Omental fat pad (tissue), 4 donors: ENCODE data around the gene SUN1. TPM values are rescaled to one million over a fixed set of nuclear protein-coding genes. Genes with fewer than 3 reads are reported as not detected.

Source experiments
- ATAC-seq: fragments of 150-250 bp; one replicate; pipeline ENCODE4 v1.9.1; 2016; ENCODE audit warnings: mild to moderate bottlenecking, moderate library complexity; ENCODE audit not compliant: low FRiP score
- DNase-seq: peaks from one replicate; pipeline ENCODE4 v3.0.0-alpha.2; 2019; ENCODE audit warnings: low spot score
- total RNA-seq, 4 donors: library from RNA; depleted of rRNA; stranded (reverse); fragments of >200 nt; gene quantifications; one replicate each; pipeline ENCODE4 v1.1.0, GENCODE V29; 2016
- TF ChIP-seq, protein P1 (sequence below), 3 donors: fragments of 450-650 bp; IDR thresholded peaks; one replicate each; pipeline ENCODE4 v1.5.1; 2016 to 2017; ENCODE audit warnings: antibody characterized with exemption in 3 of 3, mild to moderate bottlenecking in 3 of 3, moderate library complexity in 2 of 3

Gene SUN1
- total RNA-seq, 4 donors from 2014 or later, result 124 to 245 (median 174) TPM

DNA sequence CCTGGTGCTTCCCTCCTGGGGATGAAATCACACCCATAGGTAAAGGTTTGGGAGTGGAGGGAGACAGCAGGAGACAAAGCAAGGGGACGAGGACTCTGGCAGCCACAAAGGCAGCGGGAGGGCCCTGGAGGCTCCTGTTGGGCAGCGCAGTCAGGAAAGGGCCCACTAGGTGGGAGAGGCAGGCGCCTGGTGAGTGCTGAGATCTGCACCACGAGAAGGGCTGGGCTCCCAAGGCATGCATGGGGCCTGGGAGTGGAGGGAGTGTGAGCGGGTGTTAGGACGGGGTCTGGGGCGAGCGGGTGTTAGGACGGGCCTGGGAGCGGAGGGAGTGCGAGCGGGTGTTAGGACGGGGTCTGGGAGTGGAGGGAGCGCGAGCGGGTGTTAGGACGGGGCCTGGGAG, 57.1 kb downstream of the SUN1 start:
- no peak for ATAC-seq
- DNase-seq, result no peak

DNA sequence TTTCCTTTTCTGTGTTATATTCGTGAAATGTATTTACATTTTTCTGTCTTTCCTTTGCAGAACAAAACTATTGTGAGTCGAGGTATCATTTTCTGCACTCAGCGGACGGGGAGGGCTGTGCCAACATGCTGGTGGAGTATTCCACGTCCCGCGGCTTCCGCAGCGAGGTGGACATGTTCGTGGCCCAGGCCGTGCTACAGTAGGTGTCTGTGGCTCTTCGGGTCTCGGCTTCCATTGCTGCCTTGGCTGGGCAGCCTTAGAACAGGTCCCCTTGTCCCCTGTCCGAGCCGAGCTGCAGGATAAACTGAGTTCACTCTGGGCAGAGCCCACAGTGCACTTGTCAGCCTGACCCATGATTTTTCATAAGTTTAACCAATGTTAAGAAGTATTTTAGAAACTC, 58.6 kb downstream of the SUN1 start:
- no peak for DNase-seq
- TF ChIP-seq, protein P1, sequence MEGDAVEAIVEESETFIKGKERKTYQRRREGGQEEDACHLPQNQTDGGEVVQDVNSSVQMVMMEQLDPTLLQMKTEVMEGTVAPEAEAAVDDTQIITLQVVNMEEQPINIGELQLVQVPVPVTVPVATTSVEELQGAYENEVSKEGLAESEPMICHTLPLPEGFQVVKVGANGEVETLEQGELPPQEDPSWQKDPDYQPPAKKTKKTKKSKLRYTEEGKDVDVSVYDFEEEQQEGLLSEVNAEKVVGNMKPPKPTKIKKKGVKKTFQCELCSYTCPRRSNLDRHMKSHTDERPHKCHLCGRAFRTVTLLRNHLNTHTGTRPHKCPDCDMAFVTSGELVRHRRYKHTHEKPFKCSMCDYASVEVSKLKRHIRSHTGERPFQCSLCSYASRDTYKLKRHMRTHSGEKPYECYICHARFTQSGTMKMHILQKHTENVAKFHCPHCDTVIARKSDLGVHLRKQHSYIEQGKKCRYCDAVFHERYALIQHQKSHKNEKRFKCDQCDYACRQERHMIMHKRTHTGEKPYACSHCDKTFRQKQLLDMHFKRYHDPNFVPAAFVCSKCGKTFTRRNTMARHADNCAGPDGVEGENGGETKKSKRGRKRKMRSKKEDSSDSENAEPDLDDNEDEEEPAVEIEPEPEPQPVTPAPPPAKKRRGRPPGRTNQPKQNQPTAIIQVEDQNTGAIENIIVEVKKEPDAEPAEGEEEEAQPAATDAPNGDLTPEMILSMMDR (IDR thresholded peaks at IDR 0.05), result no peak
- no peak for ATAC-seq

More for the DNA sequence above, 57.1 kb downstream of the SUN1 start:
- TF ChIP-seq, protein P1 (IDR thresholded peaks at IDR 0.05), result no peak

DNA sequence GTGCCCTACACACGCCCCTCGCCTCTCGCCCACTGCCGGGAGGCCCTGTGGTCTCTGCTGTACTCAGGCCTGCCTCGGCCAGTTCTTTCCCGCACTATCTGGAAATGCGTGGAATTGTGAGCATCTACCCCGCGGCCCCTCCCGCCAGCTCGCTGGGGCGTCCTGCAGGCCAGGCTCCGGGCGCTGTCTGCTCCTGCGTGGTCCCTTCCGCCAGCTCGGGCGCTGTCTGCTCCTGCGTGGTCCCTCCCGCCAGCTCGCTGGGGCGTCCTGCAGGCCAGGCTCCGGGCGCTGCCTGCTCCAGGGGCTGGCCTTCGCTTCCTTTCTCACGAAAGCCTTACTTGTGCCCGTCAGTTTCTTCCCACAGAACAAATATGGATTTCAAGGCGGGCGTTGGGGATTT, 59.0 kb downstream of the SUN1 start:
- TF ChIP-seq, protein P1 (IDR thresholded peaks at IDR 0.05), result no peak
- ATAC-seq, result no peak

DNA sequence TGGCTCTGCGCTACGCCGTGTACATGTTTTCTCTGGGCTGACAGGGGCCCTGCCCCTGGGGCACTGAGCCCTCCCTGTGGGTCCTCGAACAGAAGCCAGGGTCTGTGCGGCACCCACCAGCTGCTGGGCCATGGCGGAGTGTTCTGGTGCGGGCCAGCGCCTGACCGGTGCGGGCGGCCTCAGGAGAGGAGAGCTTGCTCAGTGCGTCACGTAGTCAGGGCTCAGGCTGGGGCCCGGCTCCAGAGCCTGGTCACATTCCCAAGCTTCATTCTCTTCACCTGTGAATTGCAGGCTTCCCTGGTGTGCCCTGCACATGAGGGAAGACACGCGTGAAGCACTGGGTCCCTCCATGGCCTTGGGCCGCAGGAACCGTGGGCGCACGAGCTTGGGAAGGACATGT, 59.5 kb downstream of the SUN1 start:
- ATAC-seq, result no peak
- no peak for DNase-seq
- TF ChIP-seq, protein P1 (IDR thresholded peaks at IDR 0.05), result no peak

More for the DNA sequence above, 59.0 kb downstream of the SUN1 start:
- no peak for DNase-seq

DNA sequence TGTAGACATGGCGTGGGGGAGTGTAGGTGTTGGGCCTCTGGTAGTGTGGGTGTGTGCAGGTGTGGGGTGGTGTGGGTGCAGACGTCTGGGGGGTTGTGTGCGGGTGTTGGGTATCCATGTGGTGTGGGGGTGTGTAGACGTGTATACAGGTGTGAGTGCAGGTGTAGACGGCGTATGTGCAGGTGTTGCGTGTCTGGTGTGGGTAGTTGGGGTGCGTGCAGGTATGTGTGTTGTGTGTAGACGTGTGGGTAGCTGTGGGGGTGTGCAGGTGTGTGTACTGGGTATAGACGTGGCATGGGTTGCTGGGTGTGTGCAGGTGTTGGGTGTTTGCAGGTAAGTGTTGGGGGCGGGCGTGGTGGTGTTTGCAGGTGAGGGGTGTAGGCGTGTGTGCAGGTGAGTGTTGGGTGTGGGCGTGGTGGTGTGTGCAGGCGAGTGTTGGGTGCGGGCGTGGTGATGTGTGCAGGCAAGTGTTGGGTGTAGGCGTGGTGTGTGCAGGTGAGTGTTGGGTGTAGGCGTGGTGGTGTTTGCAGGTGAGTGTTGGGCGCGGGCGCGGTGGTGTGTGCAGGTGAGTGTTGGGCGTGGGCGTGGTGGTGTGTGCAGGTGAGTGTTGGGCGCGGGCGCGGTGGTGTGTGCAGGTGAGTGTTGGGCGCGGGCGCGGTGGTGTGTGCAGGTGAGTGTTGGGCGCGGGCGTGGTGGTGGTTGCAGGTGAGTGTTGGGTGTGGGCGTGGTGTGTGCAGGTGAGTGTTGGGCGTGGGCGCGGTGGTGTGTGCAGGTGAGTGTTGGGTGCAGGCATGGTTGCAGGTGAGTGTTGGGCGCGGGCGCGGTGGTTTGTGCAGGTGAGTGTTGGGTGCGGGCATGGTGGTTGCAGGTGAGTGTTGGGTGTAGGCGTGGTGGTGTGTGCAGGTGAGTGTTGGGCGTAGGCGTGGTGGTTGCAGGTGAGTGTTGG, 60.6 kb downstream of the SUN1 start:
- DNase-seq (no peak), ATAC-seq (no peak)
- TF ChIP-seq, protein P1 (IDR thresholded peaks at IDR 0.05), result no peak

DNA sequence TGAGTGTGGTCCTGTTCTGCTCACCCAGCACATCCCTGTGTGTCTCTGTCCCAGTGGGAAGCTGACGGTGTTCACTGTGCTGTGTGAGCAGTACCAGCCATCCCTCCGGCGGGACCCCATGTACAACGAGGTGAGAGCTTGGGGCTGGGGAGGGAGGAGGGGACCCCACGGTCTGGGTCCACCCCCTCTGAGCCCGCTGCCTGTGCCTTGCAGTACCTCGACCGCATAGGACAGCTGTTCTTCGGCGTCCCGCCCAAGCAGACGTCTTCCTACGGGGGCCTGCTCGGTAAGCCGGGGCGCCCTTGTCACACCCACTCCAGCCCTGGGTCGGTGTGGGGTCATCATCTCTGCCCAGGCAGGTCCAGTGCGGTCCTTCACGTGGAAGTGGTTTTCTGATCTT, 61.4 kb downstream of the SUN1 start:
- DNase-seq (no peak), ATAC-seq (no peak)
- TF ChIP-seq, protein P1 (IDR thresholded peaks at IDR 0.05), result no peak
